Liver (tissue), 9 donors: ENCODE measurements around the gene C12orf60. TPM values are rescaled to one million over a fixed set of nuclear protein-coding genes. Genes with fewer than 3 reads are reported as not detected.

Source experiments
- DNase-seq: peaks from one replicate; pipeline ENCODE4 v3.0.0-alpha.2; 2017; ENCODE audit warnings: low spot score
- H3K27ac ChIP-seq, 2 donors: one replicate each; pipeline ENCODE4 v1.7.0; 2013; ENCODE audit warnings: inconsistent platforms in 2 of 2, low read length in 2 of 2, control low read depth in 1 of 2, low read depth in 1 of 2, mild to moderate bottlenecking in 1 of 2
- H3K27me3 ChIP-seq, 4 donors: one replicate each; pipeline versions ENCODE4 v1.6.1 to v1.7.0; 2013; ENCODE audit warnings: low read length in 3 of 4, inconsistent platforms in 1 of 4, mild to moderate bottlenecking in 1 of 4, moderate library complexity in 1 of 4; ENCODE audit not compliant: control insufficient read depth in 4 of 4, insufficient read depth in 4 of 4
- H3K36me3 ChIP-seq, 4 donors: one replicate each; pipeline versions ENCODE4 v1.6.1 to v1.7.0; 2013; ENCODE audit warnings: low read length in 3 of 4, mild to moderate bottlenecking in 3 of 4, low read depth in 1 of 4, moderate library complexity in 1 of 4; ENCODE audit not compliant: control insufficient read depth in 4 of 4, insufficient read depth in 3 of 4
- H3K4me1 ChIP-seq, 4 donors: one replicate each; pipeline versions ENCODE4 v1.6.1 to v1.7.0; 2013; ENCODE audit warnings: low read length in 3 of 4, mild to moderate bottlenecking in 3 of 4, moderate library complexity in 1 of 4; ENCODE audit not compliant: control insufficient read depth in 4 of 4, insufficient read depth in 4 of 4
- H3K4me3 ChIP-seq, 3 donors: one replicate each; pipeline versions ENCODE4 v1.6.1 to v1.7.0; 2013; ENCODE audit warnings: low read length in 3 of 3, control low read depth in 1 of 3, low read depth in 1 of 3, mild to moderate bottlenecking in 1 of 3
- H3K9ac ChIP-seq, 2 donors: one replicate each; pipeline ENCODE4 v1.7.0; 2013; ENCODE audit warnings: low read length in 2 of 2, mild to moderate bottlenecking in 2 of 2, moderate library complexity in 2 of 2, control low read depth in 1 of 2, low read depth in 1 of 2
- H3K9me3 ChIP-seq, 4 donors: one replicate each; pipeline versions ENCODE4 v1.6.1 to v1.7.0; 2013; ENCODE audit warnings: low read length in 3 of 4; ENCODE audit not compliant: control insufficient read depth in 4 of 4
- FOXA1 ChIP-seq: IDR thresholded peaks from 2 replicates; pipeline ENCODE4 v1.6.1; 2016; ENCODE audit warnings: antibody characterized with exemption
- GABPA ChIP-seq, 2 donors: IDR thresholded peaks in 1 of 2; conservative IDR thresholded peaks in 1 of 2; 2 replicates each; pipeline ENCODE4 v1.6.1; 2016; ENCODE audit warnings: antibody characterized with exemption in 2 of 2, mild to moderate bottlenecking in 1 of 2, moderate library complexity in 1 of 2
- HNF4A ChIP-seq, 2 donors: conservative IDR thresholded peaks; 2 replicates each; pipeline ENCODE4 v1.6.1; 2016; ENCODE audit warnings: antibody characterized with exemption in 2 of 2, mild to moderate bottlenecking in 2 of 2
- HNF4G ChIP-seq: IDR thresholded peaks from 2 replicates; pipeline ENCODE4 v1.6.1; 2016; ENCODE audit warnings: antibody characterized with exemption
- JUND ChIP-seq, 2 donors: IDR thresholded peaks; 2 replicates each; pipeline ENCODE4 v1.6.1; 2016; ENCODE audit warnings: antibody characterized with exemption in 2 of 2
- NR2F2 ChIP-seq: IDR thresholded peaks from 2 replicates; pipeline ENCODE4 v1.6.1; 2016; ENCODE audit warnings: antibody characterized with exemption
- RAD21 ChIP-seq, 2 donors: IDR thresholded peaks; 2 replicates each; pipeline ENCODE4 v1.6.1; 2016; ENCODE audit warnings: antibody characterized with exemption in 2 of 2, mild to moderate bottlenecking in 2 of 2
- RXRA ChIP-seq, 2 donors: IDR thresholded peaks; 2 replicates each; pipeline ENCODE4 v1.6.1; 2017 to 2018; ENCODE audit warnings: antibody characterized with exemption in 2 of 2, mild to moderate bottlenecking in 1 of 2
- SP1 ChIP-seq: IDR thresholded peaks from 2 replicates; pipeline ENCODE4 v1.6.1; 2018; ENCODE audit warnings: antibody characterized with exemption, mild to moderate bottlenecking
- TAF1 ChIP-seq: conservative IDR thresholded peaks from 2 replicates; pipeline ENCODE4 v1.6.1; 2016; ENCODE audit warnings: antibody characterized with exemption, mild to moderate bottlenecking
- YY1 ChIP-seq: IDR thresholded peaks from 2 replicates; pipeline ENCODE4 v1.6.1; 2016; ENCODE audit warnings: antibody characterized with exemption, mild to moderate bottlenecking
- WGBS: extraction: QIAGEN DNeasy Blood & Tissue Kit; methylation state at CpG from one replicate; pipeline ENCODE4 v1.1.7; 2013; 5-methylcytosine and 5-hydroxymethylcytosine counted together
- polyA plus RNA-seq, 2 donors: library from polyadenylated mRNA; stranded (reverse) in 1 of 2; unstranded in 1 of 2; fragments of 200-250 nt in 1 of 2; fragments of >200 nt in 1 of 2; fragmentation: Nextera tagmentation in 1 of 2; extraction: Ambion mirVana in 1 of 2; gene quantifications; one replicate each; pipeline versions ENCODE4 v1.2.1 to v1.2.3, GENCODE V29; 2013 to 2015
- total RNA-seq, 2 donors: library from RNA; depleted of rRNA; stranded (reverse); fragments of >200 nt; gene quantifications; one replicate each; pipeline ENCODE4 v1.2.3, GENCODE V29; 2014
- TF ChIP-seq, protein P1 (sequence below): IDR thresholded peaks from 2 replicates; pipeline ENCODE4 v1.6.1; 2016; ENCODE audit warnings: antibody characterized with exemption, mild to moderate bottlenecking
- TF ChIP-seq, protein P2 (sequence below): IDR thresholded peaks from 2 replicates; pipeline ENCODE4 v1.6.1; 2016; ENCODE audit warnings: antibody characterized with exemption
- TF ChIP-seq, protein P3 (sequence below): fragments of 150-350 bp; IDR thresholded peaks from 2 replicates; pipeline ENCODE4 v1.5.1; 2017; ENCODE audit warnings: improper control_type of control experiment, low read depth, low read length; ENCODE audit not compliant: missing input control
- TF ChIP-seq, protein P4 (sequence below): IDR thresholded peaks from 2 replicates; pipeline ENCODE4 v1.6.1; 2016; ENCODE audit warnings: antibody characterized with exemption
- donor health status: healthy.
- donor health status: healthy.
- donor health status: healthy.
- donor health status: healthy.
- donor health status: healthy.

The C12orf60 gene
- total and polyA plus RNA-seq, 4 donors = 0.50 to 1.9 (median 1.0) TPM

DNA sequence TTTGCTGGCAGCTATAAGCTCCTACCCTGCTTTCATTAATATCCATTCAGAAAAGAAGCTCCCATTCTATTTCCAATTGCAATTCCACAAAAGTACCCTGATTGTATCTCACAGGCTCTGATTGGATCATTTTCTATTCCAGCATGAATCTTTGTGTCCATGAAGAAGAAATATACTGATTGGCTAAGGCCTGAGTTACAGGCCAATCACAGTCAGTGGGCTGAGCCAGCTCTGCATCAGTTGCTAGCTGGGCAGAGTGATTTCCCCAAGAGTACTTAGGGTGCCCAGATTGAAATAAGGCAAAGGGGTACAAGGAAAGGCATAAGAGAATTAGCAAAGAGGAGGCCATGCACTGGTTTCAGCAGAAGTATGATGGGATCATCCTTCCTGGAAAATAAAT lies 25.4 kb downstream of the C12orf60 start:
- H3K9me3 ChIP-seq = no peaks in the 10 kb centered on the region
- H3K9ac ChIP-seq = no peak overlapping the region
- peaks cover 2 to 11% (median 9%) of the 10 kb centered on the region in 4 donors for H3K4me1 ChIP-seq
- no peaks in the 10 kb centered on the region for H3K27me3 ChIP-seq
- no peak overlapping the region for H3K27ac ChIP-seq
- no peak for DNase-seq
- no peaks in the 10 kb centered on the region for H3K36me3 ChIP-seq
- H3K4me3 ChIP-seq = no peak overlapping the region
- TF ChIP-seq SP1 (no peak), JUND (IDR thresholded peaks at IDR 0.05) (no peak), GABPA (IDR thresholded peaks at IDR 0.05 in 1 of 2, conservative IDR thresholded peaks at IDR 0.05 in 1 of 2) (no peak), FOXA1 (no peak)
- TF ChIP-seq, protein P1, sequence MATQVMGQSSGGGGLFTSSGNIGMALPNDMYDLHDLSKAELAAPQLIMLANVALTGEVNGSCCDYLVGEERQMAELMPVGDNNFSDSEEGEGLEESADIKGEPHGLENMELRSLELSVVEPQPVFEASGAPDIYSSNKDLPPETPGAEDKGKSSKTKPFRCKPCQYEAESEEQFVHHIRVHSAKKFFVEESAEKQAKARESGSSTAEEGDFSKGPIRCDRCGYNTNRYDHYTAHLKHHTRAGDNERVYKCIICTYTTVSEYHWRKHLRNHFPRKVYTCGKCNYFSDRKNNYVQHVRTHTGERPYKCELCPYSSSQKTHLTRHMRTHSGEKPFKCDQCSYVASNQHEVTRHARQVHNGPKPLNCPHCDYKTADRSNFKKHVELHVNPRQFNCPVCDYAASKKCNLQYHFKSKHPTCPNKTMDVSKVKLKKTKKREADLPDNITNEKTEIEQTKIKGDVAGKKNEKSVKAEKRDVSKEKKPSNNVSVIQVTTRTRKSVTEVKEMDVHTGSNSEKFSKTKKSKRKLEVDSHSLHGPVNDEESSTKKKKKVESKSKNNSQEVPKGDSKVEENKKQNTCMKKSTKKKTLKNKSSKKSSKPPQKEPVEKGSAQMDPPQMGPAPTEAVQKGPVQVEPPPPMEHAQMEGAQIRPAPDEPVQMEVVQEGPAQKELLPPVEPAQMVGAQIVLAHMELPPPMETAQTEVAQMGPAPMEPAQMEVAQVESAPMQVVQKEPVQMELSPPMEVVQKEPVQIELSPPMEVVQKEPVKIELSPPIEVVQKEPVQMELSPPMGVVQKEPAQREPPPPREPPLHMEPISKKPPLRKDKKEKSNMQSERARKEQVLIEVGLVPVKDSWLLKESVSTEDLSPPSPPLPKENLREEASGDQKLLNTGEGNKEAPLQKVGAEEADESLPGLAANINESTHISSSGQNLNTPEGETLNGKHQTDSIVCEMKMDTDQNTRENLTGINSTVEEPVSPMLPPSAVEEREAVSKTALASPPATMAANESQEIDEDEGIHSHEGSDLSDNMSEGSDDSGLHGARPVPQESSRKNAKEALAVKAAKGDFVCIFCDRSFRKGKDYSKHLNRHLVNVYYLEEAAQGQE = no peak

DNA sequence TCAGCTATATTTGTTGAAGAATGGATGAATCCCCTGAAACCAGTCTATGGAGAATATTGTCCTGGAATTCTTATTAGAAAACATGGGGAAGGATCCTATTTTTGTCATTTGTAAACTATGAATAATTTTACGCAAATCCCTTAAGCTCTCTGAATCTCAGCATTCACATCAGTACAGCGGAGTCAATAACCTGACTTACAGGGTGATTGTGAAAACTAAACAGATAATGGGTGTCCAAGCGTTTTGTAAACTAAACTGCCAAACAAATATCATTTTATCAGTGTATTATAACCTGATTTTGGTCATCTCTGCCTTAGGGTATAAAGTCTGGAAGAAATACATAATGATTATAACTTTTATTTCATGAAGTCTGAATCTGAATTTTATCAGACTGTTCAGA lies 29.9 kb downstream of the C12orf60 start:
- Histone ChIP-seq H3K9me3 (no peaks in the 10 kb centered on the region), H3K36me3 (no peaks in the 10 kb centered on the region), H3K4me1 (peaks cover 2 to 27% (median 20%) of the 10 kb centered on the region in 4 donors), H3K27ac (peak overlapping the region in 1 of 2 donors; percentile 53), H3K4me3 (no peak overlapping the region), H3K9ac (no peak overlapping the region), H3K27me3 (no peaks in the 10 kb centered on the region)
- 33% methylated on average over 3 of the region's 3 CpGs for WGBS
- DNase-seq = no peak
- TF ChIP-seq YY1 (no peak), JUND (IDR thresholded peaks at IDR 0.05) (no peak), RXRA (IDR thresholded peaks at IDR 0.05) (peak; percentile 28 to 44)

DNA sequence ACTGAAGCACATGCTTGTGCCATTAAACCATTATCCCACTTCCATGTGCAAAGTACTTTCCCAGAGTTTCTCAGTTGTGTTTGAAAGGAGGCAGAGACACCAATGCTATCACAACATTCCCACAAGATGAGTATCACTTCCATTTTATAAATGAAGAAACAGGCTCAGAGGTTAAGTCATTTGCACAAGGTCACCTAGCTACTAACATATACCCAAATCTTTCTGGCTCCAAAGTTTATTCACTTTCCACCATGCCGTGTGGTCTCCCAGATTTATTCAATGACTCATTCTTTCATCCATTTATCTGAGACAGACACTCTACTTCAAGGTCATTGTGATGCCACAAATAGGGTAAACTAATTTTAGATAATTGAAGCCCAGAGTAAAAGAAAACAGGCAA lies 30.5 kb downstream of the C12orf60 start:
- Histone ChIP-seq H3K36me3 (no peaks in the 10 kb centered on the region), H3K9me3 (no peaks in the 10 kb centered on the region), H3K4me3 (no peak overlapping the region), H3K4me1 (peaks cover 2 to 27% (median 20%) of the 10 kb centered on the region in 4 donors), H3K27me3 (no peaks in the 10 kb centered on the region), H3K9ac (no peak overlapping the region), H3K27ac (peak overlapping the region in 1 of 2 donors; percentile 53)
- 28% methylated on average over 1 of the region's 1 CpG for WGBS
- no peak for DNase-seq
- no peak for TF ChIP-seq RXRA (IDR thresholded peaks at IDR 0.05)

DNA sequence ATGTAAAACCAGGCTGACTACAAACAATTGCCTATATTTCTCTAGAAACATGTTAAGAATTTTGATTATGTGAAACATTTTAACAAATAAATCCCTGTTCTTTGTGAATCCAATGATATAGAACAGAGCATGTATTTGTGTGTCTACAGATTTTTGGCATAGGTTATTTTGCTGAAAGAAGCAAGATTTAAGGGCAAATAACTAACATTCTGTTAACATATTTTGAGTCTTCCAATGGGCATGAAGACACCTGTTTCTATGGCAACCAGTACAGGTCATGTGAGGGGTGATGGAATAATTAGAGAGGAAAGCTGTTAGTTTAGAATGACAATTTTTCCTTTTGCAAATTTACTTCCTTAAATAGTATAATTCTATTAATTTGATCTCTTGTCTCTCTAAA lies 31.0 kb downstream of the C12orf60 start:
- no peaks in the 10 kb centered on the region for H3K9me3 ChIP-seq
- peak overlapping the region; percentile 27 to 43 for H3K27ac ChIP-seq
- DNase-seq = no peak
- no peak overlapping the region for H3K4me3 ChIP-seq
- no peaks in the 10 kb centered on the region for H3K27me3 ChIP-seq
- peaks cover 2 to 32% (median 20%) of the 10 kb centered on the region in 4 donors for H3K4me1 ChIP-seq
- H3K9ac ChIP-seq = no peak overlapping the region
- peaks cover 0 to 5% (median under 1%) of the 10 kb centered on the region in 4 donors for H3K36me3 ChIP-seq
- TF ChIP-seq, protein P2, sequence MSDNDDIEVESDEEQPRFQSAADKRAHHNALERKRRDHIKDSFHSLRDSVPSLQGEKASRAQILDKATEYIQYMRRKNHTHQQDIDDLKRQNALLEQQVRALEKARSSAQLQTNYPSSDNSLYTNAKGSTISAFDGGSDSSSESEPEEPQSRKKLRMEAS = no peak
- TF ChIP-seq HNF4A (conservative IDR thresholded peaks at IDR 0.05) (no peak), YY1 (no peak), RAD21 (IDR thresholded peaks at IDR 0.05) (no peak), SP1 (no peak), HNF4G (no peak), NR2F2 (no peak), TAF1 (no peak), JUND (IDR thresholded peaks at IDR 0.05) (no peak), RXRA (IDR thresholded peaks at IDR 0.05) (no peak), FOXA1 (no peak)
- TF ChIP-seq, protein P3, sequence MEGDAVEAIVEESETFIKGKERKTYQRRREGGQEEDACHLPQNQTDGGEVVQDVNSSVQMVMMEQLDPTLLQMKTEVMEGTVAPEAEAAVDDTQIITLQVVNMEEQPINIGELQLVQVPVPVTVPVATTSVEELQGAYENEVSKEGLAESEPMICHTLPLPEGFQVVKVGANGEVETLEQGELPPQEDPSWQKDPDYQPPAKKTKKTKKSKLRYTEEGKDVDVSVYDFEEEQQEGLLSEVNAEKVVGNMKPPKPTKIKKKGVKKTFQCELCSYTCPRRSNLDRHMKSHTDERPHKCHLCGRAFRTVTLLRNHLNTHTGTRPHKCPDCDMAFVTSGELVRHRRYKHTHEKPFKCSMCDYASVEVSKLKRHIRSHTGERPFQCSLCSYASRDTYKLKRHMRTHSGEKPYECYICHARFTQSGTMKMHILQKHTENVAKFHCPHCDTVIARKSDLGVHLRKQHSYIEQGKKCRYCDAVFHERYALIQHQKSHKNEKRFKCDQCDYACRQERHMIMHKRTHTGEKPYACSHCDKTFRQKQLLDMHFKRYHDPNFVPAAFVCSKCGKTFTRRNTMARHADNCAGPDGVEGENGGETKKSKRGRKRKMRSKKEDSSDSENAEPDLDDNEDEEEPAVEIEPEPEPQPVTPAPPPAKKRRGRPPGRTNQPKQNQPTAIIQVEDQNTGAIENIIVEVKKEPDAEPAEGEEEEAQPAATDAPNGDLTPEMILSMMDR = no peak
- TF ChIP-seq, protein P4, sequence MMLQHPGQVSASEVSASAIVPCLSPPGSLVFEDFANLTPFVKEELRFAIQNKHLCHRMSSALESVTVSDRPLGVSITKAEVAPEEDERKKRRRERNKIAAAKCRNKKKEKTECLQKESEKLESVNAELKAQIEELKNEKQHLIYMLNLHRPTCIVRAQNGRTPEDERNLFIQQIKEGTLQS = no peak
